Colon (tissue), 2 donors: ENCODE data around the gene EPHA10.

ENCODE experiments used
- FAIRE-seq: peaks from 2 replicates; lab custom pipeline; 2012; peaks lifted over from hg19 to GRCh38; lab: Jason Lieb, UNC
- donor health status: control.
- donor health status: control.

The EPHA10 gene

DNA sequence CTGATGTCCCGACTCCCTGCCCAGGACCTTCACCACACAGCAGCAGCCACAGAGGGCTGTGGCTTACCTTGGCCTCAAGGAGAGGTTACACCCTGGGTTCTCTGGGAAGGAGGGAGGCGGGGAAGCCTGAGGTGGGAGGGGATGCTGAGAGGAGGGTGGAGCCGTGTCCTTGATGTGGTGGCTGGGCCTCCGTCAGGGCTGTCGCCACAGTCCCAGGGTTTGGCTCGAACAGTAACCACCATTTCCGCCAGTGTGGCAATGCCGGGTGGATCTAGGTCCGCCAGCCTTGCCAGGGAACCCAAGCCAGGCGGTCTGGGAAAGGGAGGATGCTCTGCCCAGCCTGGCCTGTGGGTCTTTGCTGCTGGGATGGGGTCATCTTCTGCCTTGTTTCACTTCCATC lies 91.0 kb downstream of the EPHA10 start:
- FAIRE-seq, result no peak

DNA sequence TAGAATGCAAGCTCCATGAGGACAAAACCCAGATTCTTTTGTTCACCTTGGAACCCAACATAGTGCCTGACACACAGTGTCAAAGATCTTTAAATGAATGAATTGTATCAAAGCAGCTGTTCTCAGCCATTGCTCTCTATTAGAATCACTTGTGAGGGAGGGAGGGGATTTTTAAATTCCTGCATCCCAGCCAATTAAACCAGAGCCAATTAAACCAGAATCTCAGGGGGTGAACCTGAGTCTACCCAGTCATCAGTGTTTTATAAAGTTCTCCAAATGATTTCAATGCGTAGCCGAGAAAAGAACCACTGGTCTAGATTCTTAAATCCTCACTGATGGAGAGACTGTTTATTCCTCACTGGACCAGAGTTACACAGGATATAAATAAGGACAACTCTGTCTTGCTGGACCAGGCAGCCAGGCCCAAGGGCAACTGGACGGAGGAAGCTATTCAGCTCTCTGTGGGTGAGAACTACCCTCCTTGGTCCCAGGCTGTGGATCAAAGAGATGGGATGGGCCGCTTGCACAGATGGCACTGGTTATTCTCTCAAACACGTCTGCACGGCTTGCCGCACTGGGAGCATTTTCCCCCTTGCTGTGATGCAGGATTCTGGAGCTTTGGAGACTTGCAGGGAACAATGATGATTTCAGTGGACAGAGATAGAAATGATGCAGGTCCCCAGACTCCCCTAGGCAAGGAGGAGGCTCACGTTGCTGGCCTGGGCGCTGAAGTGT lies 92.6 kb downstream of the EPHA10 start:
- no peak for FAIRE-seq

DNA sequence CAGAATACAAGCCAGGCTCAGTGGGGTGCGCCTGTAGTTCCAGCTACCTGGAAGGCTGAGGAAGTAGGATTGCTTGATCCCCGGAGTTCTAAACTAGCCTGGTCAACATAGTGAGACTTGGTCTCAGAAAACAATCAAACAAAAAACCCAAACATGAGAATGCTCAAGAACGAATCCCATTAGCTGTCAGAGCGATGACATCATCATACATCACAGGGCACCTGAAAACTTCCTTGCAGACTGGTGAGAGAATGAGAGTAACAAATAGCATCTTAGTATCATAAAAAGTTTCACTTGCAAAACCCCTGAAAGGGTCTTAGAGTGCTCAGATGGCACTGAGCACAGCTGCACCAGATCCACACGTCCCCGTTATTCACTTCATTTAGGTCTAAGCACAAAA lies 93.7 kb downstream of the EPHA10 start:
- FAIRE-seq, result no peak

DNA sequence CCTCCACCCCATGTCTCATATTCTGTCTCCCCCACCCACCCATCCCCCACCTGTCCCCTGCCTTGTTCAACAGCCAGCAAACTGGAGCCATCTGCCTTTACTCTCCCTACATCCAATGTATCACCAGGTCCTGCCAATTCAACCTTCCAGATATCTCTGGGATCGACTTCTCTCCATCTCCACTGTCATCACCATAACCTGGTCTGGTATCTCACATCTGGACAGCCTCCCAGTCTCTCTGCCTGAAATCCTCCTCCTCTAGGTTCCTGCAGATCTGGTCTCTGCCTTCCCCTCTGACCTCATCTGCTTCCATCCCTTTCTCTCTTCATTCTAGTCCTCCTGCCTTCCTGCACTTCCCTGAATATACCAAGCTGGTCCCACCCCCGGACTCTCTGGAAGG lies 94.8 kb downstream of the EPHA10 start:
- FAIRE-seq, result no peak

DNA sequence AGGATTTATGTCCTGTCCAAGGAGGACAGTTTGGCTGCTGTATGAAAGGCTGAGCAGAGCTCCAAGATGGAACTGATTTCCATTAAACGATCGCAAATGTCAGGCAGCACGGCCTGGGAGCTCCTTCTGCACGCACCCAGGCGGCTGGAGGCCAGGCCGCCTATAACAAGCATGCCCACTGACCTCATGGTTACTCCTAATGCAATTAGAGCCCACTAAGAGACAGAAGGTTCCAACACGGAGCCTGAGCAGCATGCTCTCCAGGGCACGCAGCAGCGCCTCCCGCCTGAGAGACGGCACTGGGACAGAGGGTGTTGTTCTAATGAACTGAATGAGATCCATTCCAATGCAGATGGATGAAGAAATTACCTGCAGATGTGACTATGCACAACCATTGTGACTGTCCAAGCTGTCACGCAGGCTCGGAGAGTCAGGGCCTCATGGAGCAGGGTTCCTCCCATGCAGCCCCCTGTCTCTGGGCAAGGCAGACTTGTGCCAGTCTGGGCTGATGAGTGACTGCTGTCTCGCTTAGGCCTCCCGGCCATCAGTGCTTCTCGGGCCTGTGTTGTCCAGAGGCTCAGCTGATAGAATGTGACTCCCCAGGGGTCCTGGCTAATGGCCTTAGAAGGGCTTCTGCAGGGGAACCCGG lies 97.8 kb downstream of the EPHA10 start:
- FAIRE-seq, result no peak

DNA sequence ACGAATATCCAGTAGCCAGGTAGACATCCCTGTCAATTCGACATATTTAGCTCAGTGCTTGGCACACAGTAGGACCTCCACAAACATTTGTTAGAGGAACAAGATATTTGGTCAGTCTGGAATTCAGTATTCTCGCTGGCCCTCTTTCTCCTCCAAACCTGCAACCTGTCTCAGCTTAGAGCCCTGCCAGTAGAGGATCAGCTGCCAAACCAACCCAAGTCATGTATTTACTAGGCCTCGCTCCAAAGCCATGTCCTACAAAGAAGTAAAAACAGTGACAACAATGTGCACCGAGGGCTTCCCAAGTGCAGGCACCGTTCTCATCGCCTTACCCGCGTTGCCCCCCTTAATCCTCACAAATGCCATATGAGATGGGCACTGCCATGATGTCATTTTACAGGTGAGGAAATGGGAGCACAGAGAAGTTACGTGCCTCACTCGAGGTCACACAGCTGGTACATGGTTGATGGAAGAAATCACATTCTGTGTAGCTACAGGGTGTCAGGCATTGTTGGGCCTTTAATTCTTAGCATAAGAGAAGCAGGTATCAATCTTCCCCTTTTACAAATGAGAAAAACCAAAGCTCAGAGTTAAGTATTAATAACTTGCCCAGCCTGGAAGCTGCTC lies 98.6 kb downstream of the EPHA10 start:
- FAIRE-seq, result no peak
